ENCODE data around the gene RSRC2.
A peak's percentile ranks its signal among the peaks of the same experiment; 100 is the strongest.
"Not testable (repeated sequence)": the region's sequence is repeated elsewhere in the genome, so short reads cannot be mapped to it uniquely, and the experiment has no call there.

RSRC2 gene

DNA sequence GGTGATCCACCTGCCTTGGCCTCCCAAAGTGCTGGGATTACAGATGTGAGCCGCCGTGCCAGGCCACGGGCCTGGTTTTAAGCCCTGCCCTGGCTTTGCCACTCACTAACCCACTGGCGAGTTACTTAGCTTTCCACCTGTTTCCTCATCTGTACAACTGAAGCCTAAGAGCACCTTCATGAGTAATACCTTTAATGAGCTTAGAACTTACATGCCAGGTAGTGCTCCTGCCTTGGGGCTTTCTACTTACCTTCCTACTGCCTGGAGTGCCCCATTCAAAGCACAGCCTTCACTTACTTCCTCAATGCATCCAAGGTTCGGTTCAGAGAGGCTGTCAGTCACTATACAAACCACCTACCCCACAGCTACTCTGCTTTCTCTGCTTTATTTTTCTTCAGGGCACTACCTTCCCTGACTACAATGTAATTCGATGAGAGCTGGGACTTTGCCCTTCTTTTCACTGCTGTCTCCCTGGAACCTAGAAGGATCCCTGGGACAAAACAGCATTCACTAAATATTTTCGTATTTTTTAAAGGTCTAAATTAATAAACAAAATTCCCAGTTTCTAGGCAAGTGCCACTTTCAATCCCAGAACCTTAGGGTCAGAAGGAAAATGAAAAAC, 39.8 kb downstream of the RSRC2 start:
- no peak for DNase-seq (ENCODE audit: low read depth in 2 of 2)

DNA sequence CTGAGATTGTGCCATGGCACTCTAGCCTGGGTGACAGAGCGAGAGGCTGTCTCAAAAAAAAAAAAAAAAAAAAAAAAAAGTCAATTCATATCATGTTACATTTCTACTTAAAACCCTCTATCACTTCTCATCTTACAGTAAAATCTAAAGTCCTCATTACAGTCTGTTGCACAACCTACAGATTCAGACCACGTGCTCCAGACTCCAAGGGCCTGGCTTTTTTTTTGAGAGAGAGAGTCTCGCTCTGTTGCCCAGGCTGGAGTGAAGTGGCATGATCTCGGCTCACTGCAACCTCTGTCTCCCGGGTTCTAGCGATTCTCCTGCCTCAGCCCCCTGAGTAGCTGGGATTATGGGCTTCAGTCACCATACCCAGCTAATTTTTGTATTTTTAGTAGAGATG, 40.4 kb downstream of the RSRC2 start:
- not testable (repeated sequence) for DNase-seq (ENCODE audit: low read depth in 2 of 2)

DNA sequence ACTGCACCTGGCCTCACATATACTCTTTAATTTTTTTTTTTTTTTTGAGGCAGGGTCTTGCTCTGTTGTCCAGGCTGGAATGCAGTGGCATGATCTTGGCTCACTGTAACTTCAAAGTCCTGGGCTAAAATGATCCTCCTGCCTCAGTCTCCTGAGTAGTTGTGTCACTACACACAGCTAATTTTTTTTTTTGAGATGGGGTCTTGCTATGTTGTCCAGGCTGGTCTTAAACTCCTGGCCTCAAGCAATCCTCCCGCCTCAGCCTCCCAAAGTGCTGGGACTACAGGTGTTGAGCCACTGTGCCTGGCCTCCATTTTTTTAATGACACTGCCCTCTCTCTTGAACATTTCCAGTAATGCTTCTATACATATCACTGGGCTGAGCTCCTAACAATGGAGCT, 42.4 kb downstream of the RSRC2 start:
- DNase-seq (ENCODE audit: low read depth in 2 of 2), result not testable (repeated sequence)

DNA sequence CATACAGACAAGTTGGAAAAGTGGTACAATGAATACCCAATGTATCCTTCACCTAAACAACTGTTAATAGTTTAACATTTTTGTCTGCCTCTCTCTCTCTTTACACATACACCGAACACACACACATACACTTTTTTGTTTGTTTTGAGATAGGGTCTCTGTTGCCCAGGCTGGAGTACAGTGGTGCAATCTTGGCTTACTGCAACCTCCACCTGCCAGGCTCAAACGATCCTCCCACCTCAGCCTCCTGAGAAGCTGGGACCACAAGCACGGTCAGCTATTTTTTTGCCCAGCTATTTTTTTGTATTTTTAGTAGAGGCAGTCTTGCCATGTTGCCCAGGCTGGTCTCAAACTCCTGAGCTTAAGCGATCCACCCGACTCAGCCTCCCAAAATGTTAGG, 42.8 kb downstream of the RSRC2 start:
- DNase-seq (ENCODE audit: low read depth in 2 of 2), result no peak

DNA sequence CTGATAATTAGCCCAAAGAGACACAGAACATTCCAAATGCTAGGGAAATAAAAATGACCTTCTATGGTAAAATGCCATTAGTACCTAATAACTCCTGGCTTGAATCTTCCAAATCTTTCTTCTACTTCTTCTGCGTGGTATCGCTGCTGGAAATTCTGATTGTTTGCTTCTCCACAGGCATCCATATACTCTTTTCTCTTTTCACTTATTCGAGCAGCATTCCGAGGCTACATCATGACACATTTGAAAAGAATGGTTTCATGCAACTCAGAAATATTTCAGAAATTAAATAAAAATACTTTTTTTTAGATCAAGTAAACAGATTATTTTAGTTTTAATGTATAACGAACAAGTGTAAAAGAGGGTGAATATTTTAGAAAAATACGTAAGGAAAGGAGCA, 44.9 kb downstream of the RSRC2 start:
- DNase-seq (ENCODE audit: low read depth in 2 of 2), result no peak

DNA sequence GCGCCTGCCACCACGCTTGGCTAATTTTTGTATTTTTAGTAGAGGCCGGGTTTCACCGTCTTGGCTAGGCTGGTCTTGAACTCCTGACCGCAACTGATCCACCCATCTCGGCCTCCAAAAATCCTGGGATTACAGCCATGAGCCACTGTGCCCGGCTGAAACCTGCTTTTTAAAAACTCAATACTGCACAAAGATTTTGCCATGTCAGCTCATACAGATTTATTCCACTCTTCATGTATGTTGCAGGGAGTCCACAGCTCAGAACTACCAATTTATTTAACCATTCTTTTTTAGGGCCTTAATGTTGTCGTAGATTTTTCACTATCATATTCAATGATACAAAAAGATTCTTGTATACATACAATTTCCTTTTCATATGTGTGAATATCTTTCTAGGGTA, 46.0 kb downstream of the RSRC2 start:
- no peak for DNase-seq (ENCODE audit: low read depth in 2 of 2)

DNA sequence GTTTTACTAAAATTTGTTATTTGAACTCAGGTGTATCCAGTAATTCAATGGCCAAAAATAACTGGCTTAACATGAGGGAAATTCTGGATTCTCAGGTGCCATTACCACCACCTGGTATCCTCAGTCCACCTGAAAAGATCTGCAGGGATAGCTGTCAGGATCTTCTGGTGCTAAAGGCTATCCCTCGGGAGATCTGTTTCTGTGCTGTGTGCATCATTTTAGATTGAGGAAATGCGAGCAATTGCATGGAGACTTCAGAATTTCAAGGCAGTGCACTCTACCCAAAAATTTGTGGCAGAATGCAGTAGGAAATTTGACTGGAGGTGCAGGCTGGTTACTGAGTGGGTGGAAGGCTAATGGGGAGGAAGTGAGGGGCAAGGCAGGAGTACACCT, 52.4 kb downstream of the RSRC2 start:
- DNase-seq (ENCODE audit: low read depth in 2 of 2), result no peak

DNA sequence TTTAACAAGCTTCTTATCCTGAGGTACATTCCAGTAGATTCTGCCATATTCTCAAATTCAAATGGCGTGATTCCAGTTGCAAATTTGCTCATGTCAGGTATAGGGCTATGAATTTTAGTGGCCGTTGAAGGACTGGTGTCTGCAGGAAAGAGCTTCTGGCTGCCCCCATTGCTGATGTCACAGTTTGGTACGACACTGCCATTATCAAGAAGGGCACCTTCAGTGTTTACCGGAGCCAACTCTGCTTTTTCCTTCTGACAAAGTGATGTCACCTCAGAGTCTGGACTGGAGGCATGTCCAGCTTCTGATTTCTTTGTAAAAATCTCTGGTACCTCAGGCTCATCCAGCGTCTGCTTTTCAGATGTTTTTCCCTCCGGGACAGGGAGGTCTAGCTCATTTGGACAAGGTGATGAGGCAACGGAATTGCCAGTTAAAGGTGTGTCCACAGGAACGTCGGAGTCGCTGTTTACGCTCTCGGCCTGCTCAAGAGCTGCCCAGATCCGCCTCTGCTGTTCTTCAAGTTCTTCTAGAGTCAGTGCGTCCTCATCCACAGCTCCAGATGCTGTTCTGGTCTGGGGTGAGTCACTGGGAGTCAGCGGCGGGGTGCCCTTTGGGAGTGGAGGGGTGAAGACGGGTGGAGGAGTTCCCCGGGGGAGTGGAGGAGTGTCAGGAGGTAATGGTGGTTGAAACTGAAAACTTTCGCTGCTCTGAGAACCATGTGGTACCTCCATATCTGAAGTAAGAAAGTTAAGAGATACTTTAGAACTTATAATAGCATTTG, 53.0 kb downstream of the RSRC2 start:
- peak; percentile 35 to 52 for DNase-seq (ENCODE audit: low read depth in 2 of 2)

DNA sequence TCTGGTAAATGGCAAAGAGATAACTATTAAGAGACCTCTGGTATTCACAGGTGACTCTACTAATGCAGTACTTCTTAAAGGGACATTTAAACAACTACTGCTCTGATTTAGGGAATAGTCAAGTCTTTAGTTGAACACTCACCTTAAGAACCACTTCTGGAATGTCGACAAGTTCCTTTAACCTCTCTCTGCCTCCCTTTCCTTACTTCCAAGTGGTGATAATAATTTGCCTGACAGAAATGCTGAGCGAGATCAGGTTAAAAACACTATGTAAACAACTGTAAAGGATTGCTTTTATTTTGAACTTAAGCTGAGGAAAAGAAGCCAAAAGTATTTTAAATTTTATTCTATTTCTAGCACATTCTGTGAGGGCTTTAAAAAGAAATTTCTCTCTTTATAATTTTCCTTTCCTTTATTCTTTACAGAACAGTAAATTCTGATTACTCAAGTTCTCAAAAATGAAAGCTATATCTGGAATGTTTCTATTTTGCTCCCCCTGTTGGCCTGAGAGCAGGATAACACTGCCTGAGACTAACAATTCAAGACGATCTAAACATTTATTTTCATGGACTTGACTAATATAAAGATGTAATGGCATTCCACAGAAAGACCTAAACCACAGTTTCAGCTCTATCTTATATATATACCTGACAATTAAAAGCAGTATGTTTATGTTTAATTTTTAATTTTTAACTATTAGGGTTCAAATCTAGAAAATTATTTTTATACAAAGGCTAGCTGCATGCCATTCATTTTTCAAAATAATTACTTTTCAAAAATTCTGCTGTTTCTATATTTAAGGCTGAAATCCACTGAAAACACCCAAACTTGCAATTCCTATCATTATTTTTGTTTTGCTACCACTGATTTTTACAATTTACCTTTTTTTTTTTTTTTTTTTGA, 55.2 kb downstream of the RSRC2 start:
- DNase-seq (ENCODE audit: low read depth in 2 of 2), result no peak

DNA sequence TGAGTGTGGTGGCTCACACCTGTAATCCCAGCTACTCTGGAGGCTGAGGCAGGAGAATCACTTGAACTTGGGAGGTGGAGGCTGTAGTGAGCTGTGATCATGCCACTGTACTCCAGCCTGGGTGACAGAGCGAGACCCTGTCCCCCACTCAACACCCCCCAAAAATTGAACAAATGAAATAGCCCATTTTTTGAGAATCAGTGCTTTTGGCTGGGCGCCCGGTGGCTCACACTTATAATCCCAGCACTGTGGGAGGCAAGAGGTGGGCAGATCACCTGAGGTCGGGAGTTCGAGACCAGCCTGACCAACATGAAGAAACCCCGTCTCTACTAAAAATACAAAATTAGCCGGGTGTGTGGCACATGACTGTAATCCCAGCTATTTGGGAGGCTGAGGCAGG, 56.2 kb downstream of the RSRC2 start:
- not testable (repeated sequence) for DNase-seq (ENCODE audit: low read depth in 2 of 2)

DNA sequence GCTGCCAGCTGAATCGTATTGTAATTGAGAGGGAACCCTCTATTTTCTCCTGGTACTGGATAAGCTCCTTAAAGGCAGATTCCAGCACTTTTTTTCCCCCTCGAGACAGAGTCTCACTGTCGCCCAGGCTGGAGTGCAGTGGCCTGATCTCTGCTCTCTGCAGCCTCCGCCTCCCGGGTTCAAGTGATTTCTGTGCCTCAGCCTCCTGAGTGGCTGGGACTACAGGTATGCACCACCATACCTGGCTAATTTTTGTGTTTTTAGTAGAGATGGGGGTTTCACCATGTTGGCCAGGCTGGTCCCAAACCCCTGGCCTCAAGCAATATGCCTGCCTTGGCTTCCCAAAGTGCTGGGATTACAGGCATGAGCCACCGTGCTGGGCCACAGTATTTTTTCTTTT, 56.9 kb downstream of the RSRC2 start:
- not testable (repeated sequence) for DNase-seq (ENCODE audit: low read depth in 2 of 2)

DNA sequence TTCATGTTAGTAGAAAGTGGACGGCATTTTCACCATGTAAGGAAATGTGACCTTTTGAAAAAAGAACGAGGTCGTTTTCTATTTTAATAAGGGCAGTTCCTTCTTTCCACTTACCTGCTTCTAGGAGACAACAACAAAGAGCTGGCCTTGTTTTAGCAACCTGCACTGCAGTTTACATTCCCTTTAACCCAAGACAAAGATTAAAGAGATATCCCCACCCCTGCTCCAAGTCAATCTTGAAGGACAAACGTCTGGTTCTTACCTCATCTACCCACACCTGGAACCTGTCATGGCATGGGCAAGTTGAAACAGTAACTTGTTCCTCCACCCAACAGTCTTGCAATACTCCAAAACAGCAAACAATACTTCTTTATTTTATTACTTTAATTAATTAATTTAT, 58.8 kb downstream of the RSRC2 start:
- no peak for DNase-seq (ENCODE audit: low read depth in 2 of 2)

DNA sequence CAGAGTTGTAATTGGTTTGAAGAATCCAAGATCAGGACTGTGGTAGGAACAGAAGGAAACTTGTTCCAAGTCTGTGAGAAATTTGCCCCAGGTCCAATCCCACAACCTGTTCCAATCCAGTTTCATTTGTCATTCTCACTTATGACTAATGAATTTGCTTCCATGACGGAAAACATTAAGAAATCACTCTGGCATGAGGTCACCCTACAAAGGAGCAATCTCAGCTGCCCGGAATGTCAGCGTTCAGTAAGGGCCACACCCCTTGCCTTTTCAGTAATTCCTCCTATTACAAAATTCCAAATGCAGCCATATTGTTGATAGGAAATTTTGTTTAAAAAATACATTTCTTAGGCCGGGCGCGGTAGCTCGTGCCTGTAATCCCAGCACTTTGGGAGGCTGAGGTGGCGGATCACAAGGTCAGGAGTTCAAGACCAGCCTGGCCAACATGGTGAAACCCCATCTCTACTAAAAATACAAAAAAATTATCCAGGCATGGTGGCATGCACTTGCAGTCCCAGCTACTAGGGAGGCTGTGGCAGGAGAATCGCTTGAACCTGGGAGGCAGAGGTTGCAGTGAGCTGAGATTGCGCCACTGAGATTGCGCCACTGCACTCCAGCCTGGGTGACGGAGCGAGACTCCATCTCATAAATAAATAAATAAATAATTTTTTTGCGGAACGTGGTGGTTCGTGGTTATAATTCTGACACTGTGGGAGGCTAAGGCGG, 62.3 kb downstream of the RSRC2 start:
- not testable (repeated sequence) for DNase-seq (ENCODE audit: low read depth in 2 of 2)

DNA sequence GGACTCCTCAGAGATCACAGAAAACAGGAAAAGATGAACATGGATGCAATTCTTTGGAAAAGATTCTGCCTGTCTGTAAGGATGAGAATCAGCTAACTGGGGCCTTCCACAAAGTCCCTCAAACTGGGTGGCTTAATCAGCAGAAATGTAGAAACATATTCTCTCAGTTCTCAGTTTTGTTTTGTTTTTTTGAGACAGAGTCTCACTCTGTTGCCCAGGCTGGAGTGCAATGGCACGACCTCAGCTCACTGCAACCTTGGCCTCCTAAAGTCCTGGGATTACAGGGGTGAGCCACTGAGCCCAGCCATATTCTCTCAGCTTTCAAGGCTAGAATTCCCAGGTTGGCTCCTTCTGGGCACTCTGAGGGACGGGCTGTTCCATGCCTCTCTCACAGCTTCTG, 66.1 kb downstream of the RSRC2 start:
- DNase-seq (ENCODE audit: low read depth in 2 of 2), result no peak

DNA sequence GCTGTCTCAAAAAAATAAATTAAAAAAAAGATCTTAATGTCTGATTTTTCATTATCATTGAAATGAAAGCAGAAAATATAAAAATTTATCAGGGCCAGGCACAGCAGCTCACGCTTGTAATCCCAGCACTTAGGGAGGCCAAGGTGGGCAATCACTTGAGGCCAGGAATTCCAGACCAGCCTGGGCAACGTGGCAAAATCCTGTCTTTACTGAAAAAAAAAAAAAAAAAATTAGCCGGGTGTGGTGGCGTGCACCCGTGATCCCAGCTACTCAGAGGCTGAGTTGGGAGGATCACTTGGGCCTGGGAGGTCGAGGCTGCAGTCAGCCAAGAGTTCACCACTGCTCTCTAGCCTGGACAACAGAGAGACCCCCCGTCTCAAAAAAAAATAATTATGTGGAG, 66.7 kb downstream of the RSRC2 start:
- DNase-seq (ENCODE audit: low read depth in 2 of 2), result no peak

DNA sequence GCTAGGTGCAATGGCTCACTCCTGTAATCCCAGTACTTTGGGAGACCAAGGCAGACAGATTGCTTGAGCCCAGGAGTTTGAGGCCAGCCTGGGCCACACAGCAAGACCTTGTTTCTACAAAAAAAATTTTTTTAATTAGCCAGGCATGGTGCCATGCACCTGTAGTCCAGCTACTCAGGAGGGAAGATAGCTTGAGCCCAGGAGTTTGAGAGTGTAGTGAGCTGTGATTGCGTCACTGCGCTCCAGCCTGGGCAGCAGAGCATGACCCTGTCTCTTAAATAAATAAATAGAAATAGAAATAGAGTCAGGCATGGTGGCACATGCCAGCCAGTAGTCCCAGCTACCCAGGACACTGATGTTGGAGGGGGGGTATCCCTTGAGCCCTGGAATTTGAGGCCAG, 67.5 kb downstream of the RSRC2 start:
- no peak for DNase-seq (ENCODE audit: low read depth in 2 of 2)

DNA sequence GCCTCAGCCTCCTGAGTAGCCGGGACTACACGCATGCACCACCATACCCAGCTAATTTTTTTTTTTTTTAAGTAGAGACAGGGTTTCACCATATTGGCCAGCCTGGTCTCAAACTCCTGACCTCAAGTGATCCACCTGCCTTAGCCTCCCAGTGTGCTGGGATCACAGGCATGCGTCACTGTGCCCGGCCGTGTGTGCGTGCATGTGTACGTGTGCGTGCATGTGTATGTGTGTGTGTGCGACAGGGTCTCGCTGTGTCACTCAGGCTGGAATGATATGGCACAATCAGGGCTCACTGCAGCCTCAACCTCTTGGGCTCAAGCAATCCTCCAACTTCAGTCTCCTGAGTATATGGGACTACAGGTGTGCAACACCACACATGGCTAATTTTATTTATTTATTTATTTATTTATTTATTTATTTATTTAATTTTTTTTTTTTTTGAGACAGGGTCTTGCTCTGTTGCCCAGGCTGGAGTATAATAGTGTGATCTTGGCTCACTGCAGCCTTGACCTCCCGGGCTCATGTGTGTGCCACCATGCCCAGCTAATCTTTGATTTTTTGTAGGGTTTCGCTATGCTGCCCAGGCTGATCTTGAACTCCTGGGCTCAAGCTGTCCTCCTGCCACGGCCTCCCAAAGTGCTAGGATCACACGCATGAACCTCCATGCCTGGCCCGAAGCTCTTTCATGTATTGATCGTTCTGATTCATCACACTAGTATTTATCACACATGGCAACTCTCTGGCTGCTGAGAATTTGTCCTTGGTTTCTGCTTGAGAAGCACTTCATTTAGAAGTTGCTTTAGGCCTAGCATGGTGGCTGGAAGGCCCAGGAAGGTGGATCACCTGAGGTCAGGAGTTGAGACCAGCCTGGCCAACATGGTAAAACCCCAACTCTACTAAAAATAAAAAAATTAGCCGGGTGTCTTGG, 68.4 kb downstream of the RSRC2 start:
- no peak for DNase-seq (ENCODE audit: low read depth in 2 of 2)

DNA sequence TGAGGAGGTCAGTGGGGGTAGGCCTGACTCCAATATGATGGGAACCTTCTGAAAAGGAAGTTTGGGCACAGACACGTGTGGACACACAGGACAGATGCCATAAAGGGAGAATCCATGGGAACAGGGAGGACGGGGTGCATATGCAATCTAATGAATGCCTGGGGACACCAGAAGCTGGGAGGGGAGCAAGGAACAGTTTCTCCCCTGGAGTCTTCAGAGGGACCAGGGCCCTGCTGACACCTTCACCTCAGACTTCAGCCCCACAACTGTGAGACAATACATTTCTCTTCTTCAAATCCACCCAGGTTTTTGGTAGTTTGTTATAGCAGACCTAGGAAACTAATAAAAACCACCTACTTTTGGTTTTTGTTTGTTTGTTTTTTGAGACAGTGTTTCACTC, 69.1 kb downstream of the RSRC2 start:
- no peak for DNase-seq (ENCODE audit: low read depth in 2 of 2)

DNA sequence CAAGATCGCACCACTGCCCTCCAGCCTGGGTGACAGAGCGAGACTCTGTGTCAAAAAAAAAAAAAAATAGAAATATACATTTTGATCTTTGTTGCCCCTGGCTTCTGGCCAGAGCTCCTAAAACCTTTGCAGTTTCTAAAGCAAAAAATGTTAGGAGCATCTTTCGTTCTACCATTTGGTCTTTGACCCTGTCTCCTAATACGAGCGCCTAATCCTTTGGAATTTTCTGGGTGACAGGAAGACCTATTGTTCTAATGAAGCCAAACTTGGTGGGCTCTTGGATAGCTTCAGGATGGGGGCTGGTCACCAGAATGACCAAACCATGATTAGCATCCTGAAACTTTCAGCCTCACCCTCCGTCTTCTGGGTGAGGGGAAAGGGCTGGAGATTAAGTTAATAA, 72.0 kb downstream of the RSRC2 start:
- DNase-seq (ENCODE audit: low read depth in 2 of 2), result no peak

DNA sequence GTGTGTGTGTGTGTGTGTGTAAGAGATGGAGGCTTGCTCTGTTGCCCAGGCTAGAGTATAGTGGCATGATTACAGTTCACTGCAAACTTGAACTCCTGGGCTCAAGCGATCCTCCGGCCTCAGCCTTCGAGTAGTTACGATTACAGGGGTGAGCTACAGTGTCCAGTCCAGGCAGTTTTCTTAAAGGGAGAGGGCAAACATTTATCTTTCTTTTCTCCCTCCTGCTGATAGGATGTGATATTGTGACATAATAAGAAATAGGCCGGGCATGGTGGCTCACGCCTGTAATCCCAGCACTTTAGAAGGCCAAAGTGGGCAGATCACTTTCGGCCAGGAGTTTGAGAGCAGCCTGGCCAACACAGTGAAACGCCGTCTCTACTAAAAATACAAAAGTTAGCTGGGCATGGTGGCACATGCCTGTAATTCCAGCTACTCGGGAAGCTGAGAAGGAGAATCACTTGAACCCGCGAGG, 72.5 kb downstream of the RSRC2 start:
- DNase-seq (ENCODE audit: low read depth in 2 of 2), result no peak
